Pulmonary artery endothelial cell (primary cell): ENCODE results near the gene PHOSPHO2. TPM values are rescaled to one million over a fixed set of nuclear protein-coding genes. Genes with fewer than 3 reads are reported as not detected.
"Not testable (repeated sequence)": the region's sequence is repeated elsewhere in the genome, so short reads cannot be mapped to it uniquely, and the experiment has no call there.

ENCODE experiments used
- DNase-seq: peaks from one replicate; pipeline ENCODE4 v3.0.0-alpha.2; 2011; ENCODE audit warnings: low read depth, low spot score
- total RNA-seq: library from RNA; depleted of rRNA; stranded (reverse); fragments of >200 nt; gene quantifications from 2 replicates; pipeline ENCODE4 v1.2.3, GENCODE V29; 2014

Gene PHOSPHO2
- total RNA-seq, 1 donor from 2014 or later: 1.5 TPM

DNA sequence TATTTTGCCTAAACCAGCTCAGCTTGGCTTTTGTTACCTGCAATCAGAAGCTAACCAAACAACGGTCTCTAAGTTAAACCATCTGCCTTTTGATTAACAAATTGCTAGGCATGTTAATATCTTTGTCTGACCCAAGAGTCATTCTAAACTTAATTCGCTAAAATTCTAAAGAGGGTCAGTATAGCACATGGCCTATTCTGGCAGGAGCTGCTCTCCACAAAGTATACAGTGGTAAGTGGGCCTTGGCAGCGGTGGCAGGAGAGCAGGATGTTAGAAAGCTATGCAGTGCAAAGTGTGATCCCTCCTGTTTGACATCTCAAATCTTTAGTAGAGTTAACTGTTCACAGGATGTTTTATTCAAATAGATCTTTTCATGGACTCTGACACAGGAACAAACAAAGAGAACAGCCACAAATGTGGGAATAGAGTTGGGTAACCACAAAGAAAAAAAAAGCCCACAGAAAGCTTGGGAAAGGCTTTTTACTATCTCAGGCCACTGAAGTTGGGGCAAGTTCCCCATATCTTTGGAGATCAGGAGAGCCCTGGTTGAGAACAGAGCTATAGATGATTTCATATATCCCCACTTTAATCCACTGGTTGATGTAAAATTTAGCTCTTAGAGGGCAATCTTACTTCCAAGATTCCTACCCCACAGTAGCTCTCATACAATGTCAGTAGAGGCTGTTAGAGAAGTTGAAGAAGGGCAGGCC is 10.7 kb upstream of the PHOSPHO2 start:
- DNase-seq: no peak

GRCh38 chr2:169684135-169684565 is 10.1 kb upstream of the PHOSPHO2 start:
- DNase-seq: no peak

- not testable (repeated sequence) for DNase-seq
Observed at GRCh38 chr2:169684712-169685111, 9.6 kb upstream of the PHOSPHO2 start.

GRCh38 chr2:169686825-169687224 is 7.4 kb upstream of the PHOSPHO2 start:
- not testable (repeated sequence) for DNase-seq

GRCh38 chr2:169687943-169688342 is 6.3 kb upstream of the PHOSPHO2 start:
- DNase-seq: not testable (repeated sequence)

DNA sequence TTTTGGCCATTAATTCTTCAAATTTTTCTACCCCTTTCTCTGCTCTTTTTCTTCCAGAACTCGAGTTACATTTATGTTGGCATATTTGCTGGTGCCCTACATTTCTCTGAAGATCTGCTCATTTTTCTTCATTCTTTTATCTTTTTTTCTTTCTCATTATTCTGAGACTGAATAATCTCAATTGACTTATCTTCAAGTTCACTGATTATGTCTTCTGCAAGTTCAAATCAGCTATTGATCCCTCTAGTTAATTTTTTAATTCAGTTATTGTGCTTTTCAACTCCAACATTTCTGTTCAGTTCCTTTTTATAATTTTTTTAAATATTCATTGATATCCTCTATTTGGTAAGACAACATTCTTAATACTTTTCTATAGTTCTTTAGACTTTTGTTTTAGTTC is 3.3 kb upstream of the PHOSPHO2 start:
- no peak for DNase-seq

- no peak for DNase-seq
Observed at GRCh38 chr2:169692718-169693117, 1.6 kb upstream of the PHOSPHO2 start.

DNA sequence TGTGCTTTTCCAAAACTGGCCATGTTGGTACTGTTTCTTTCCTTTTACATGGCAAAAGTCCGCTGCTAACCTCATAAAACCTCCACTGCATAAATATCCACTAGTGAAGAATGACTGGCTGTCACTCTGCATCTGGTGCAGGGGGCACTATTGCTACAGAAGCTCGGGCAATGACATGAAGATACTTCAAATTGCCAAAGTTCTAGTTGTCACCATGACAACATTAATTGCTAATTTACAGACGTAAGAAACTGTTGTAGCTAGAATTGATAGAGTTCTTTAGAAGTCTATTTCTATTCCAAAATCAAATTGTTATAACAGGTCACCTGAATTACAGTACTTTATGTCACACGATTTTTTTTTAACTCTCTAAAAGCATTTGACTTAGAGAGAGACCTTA is 909 bp upstream of the PHOSPHO2 start:
- no peak for DNase-seq

- no peak for DNase-seq
Observed at GRCh38 chr2:169694894-169695260, 608 bp downstream of the PHOSPHO2 start.

GRCh38 chr2:169696381-169696780 is 2.1 kb downstream of the PHOSPHO2 start:
- no peak for DNase-seq

DNA sequence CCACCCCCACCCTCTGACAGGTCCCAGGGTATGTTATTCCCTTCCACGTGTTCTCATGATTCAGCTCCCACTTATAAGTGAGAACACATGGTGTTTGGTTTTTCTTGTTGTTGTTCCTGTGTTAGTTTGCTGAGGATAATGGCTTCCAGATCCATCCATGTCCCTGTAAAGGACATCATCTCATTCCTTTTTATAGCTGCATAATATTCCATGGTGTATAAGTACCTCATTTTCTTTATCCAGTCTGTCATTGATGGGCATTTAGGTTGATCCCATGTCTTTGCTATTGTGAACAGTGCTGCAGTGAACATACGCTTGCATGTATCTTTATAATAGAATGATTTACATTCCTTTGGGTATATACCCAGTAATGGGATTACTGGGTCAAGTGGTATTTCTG is 4.9 kb downstream of the PHOSPHO2 start:
- not testable (repeated sequence) for DNase-seq

DNA sequence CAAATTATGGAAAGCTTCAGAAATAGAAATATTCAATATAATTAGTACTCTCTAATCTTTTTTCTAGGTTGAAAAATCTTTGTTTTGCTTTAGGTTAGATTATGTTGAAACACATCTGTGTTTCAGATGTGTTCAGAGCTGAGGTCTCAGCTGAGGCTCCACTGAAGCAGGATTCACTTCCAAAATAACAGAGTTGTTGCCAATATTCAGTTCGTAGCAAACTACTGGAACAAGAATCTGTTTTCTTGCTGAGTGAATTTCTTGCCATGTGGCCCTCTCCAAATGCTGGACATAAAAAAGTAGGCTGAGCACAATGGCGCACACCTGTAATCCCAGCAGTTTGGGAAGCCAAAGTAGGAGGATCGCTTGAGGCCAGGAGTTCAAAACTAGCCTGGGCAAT is 8.7 kb downstream of the PHOSPHO2 start:
- no peak for DNase-seq

- DNase-seq: no peak
Observed at GRCh38 chr2:169704160-169704708, 10.0 kb downstream of the PHOSPHO2 start.

GRCh38 chr2:169705927-169706326 is 11.7 kb downstream of the PHOSPHO2 start:
- DNase-seq: no peak

GRCh38 chr2:169707626-169708025 is 13.4 kb downstream of the PHOSPHO2 start:
- DNase-seq: no peak

DNA sequence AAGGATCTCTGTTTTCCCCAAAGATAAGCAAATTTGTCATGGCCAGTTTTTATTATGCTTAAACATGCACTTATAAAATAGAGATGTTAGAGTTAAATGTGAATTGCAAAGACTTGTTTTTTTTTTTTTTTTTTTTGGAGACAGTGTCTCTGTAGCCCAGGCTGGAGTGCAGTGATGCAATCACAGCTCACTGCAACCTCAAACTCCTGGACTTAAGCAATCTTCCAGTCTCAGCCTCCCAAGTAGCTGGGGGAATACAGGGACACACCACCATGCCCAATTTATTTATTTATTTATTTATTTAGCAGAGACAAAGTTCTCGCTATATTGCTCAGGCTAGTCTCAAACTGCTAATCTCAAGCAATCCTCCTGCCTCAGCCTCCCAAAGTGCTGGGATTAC is 15.1 kb downstream of the PHOSPHO2 start:
- no peak for DNase-seq

GRCh38 chr2:169709981-169710380 is 15.7 kb downstream of the PHOSPHO2 start:
- DNase-seq: no peak

GRCh38 chr2:169711751-169712509 is 17.7 kb downstream of the PHOSPHO2 start:
- peak; percentile 59 for DNase-seq

- no peak for DNase-seq
Observed at GRCh38 chr2:169712791-169713227, 18.5 kb downstream of the PHOSPHO2 start.

DNA sequence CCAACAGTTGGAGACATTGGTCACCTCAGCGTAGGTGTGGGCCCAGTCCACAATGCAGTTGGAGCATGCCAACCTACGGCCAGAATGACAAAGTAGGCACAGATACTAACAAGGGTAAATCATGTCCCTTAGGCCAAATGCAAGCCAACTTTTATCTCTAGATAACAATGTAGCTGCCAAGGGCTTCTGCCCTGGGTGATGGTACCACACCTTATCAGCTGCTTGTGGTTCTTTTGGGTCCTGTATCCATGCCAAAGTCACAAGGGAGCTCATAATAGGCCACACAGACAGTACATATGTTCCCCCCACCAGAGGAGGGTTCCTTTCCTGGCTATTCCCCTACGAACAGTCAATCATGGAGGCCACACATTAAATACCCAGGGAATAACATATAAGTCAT is 19.1 kb downstream of the PHOSPHO2 start:
- DNase-seq: no peak

DNA sequence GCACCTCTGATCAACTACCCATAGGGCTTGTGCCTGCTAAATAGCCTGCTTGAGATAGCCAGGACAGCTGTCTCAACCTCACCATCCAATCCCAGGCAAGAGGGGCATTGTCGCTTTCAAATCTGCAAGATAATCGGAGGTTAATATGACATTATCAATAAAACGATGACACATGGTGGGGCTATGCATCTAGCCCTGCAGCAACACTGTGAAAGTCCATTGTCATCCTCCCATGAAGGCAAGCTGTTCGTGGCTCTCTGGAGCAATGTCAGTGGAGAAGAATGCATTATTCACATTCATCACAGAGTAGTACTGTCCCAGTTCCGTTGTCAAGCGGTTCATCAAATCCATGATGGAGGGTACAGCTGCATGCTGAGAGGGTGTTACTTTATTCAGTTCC is 20.4 kb downstream of the PHOSPHO2 start:
- DNase-seq: no peak

GRCh38 chr2:169715379-169716237 is 21.3 kb downstream of the PHOSPHO2 start:
- no peak for DNase-seq
